Vagina (tissue), 2 donors: ENCODE data around the gene NUP210.

Experiments used
- POLR2A ChIP-seq, 2 donors: fragments of 450-650 bp; IDR thresholded peaks; one replicate each; pipeline ENCODE4 v1.6.1; 2017; ENCODE audit warnings: antibody characterized with exemption in 2 of 2, mild to moderate bottlenecking in 2 of 2, moderate library complexity in 2 of 2
- TF ChIP-seq, protein P1 (sequence below), 3 experiments: fragments of 450-650 bp in 2 of 3; fragments of 200-600 bp in 1 of 3; sonication (generic) in 1 of 3; IDR thresholded peaks; one replicate each; pipeline ENCODE4 v1.5.1; 2017 to 2019; ENCODE audit warnings: antibody characterized with exemption in 3 of 3, mild to moderate bottlenecking in 2 of 3, moderate library complexity in 2 of 3

DNA sequence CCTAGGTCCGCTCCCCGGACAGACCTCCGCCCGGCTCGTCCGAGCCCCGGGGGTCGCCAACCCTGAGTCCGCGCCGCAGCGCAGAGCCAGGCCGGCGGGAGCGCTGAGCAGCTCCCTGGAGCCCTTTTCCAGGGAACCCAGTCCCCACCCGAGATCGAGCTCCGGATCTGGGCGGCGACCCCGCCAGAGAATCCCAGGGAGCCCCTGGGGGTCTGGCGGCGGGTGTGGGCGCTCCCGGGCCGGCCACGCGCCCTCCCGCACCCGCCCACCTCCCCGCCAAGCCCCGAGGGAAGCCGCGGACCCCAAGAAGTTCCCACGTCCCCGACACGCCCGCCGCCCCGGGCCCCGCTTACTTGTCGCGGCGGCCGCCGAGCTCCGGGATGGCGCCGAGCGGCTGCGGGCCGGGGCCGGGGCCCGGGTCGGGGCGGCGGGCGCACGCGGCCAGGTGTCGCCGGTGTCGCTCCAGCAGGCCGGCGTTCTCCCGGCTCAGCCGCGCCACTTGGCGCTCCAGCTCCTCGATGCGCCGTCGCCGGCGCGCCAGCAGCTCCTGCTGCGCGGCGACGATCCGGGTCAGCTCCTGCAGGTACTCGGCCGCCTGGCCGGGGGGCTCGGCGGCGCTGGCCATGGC lies 137.7 kb downstream of the NUP210 start:
- TF ChIP-seq POLR2A (IDR thresholded peaks at IDR 0.05): no peak
- TF ChIP-seq, protein P1, sequence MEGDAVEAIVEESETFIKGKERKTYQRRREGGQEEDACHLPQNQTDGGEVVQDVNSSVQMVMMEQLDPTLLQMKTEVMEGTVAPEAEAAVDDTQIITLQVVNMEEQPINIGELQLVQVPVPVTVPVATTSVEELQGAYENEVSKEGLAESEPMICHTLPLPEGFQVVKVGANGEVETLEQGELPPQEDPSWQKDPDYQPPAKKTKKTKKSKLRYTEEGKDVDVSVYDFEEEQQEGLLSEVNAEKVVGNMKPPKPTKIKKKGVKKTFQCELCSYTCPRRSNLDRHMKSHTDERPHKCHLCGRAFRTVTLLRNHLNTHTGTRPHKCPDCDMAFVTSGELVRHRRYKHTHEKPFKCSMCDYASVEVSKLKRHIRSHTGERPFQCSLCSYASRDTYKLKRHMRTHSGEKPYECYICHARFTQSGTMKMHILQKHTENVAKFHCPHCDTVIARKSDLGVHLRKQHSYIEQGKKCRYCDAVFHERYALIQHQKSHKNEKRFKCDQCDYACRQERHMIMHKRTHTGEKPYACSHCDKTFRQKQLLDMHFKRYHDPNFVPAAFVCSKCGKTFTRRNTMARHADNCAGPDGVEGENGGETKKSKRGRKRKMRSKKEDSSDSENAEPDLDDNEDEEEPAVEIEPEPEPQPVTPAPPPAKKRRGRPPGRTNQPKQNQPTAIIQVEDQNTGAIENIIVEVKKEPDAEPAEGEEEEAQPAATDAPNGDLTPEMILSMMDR (IDR thresholded peaks at IDR 0.05): no peak
